Activated CD4-positive, alpha-beta T cell treated with anti-CD3 and anti-CD28 coated beads, Interleukin-2, amount 50 U/mL, for 4 hours (primary cell): Measurements from ENCODE around the gene ALDH9A1.
"Not testable (repeated sequence)": the region's sequence is repeated elsewhere in the genome, so short reads cannot be mapped to it uniquely, and the experiment has no call there.

Source experiments
- DNase-seq, 2 experiments: peaks; one replicate each; pipeline ENCODE4 v3.0.0-alpha.2; 2020

Gene ALDH9A1

DNA sequence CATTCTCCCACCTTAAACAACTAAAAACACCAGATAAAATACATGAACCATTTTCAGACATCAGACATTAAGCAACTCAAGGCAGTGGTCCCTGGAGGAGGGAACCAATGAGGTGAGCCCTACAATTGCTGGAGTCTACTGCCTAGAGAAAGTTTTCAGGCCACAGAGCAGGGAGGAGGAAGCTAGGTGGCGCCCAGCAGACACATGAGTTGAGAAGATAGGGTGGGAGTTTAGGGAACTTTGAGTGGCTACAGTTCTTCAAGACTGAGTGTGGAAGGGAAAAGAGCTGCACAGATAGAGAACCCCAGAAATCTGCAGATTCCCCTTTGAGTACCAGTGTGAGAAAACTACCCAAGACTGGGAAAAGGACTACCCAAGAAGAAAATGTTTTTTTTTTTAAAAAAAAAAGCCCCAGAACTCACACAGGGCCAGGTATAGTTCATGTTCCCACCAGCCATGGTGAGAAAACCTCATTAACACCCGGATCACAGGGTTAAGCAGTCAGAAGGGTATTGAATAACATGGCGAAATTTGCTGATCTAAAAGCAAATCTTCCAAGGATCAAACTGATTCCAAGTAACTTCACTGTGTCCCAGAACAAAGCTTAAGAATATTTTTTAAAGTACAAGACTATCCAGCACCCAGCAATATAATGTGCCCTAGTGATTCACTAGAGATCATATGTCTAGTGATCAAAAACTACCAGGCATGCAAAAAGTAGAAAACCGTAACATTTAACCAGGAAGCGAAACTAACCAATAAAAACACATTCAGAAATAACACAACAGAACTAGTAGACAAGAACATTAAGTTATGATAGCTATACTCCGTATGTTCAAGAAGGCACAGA, 12.0 kb downstream of the ALDH9A1 start:
- no peak for DNase-seq

DNA sequence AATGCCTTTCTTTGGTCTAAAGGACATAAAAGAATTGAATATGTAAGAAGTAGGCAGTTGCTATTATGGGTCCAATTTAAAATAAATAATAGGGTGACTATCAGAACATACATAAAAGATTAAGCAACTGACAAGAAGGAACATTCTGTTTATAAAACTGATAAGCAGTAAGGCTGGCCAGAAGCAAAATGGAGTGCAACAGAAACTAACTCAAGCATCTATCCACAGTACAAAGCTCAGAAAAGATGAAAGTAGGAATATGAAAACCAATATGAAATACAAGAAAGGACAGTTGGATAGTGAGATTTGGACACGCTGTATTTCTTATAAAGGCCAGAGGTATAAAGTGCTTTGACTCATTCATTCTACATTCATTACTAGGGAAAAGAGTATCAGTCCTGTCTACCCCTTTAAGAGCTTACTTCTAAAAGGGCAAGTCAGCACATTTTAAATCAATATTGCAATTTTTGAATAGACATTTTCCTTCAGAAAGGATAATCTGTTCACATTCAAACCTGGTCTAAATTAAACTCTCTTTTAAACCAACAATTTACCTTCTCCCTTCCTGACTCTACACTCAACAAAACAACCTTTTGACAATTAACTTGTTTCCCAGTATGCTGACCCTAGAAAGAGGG, 14.4 kb downstream of the ALDH9A1 start:
- DNase-seq = no peak

DNA sequence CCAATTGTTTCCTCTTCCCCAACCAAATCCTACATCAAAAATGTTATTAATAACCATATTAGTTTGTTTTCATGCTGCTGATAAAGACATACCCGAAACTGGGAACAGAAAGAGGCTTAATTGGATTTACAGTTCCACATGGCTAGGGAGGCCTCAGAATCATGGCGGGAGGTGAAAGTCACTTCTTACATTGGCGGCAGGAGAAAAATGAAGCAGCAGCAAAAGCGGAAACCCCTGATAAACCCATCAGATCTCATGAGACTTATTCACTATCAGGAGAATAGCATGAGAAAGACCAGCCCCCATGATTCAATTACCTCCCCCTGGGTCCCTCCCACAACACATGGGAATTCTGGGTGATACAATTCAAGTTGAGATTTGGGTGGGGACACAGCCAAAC, 17.6 kb downstream of the ALDH9A1 start:
- DNase-seq = not testable (repeated sequence)

DNA sequence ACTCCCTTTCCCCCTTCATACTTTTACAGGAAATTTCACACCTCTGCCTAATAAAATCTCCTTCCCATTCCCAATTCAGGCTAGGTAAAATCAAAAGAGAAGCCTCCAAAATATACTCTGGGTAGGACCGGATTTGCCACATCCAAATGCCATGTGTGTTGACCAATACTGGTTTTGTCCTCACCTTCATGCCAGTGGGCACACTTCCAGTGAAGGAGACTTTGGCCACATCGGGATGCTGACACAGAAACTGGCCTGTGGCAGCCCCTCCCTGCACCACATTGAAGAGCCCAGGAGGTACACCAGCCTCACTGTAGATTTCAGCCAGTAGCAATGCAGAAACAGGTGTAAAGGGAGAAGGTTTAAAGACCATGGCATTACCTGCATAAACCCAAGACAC, 18.1 kb downstream of the ALDH9A1 start:
- no peak for DNase-seq

GRCh38 chr1:165679282-165680036, 18.9 kb downstream of the ALDH9A1 start:
- DNase-seq = no peak

DNA sequence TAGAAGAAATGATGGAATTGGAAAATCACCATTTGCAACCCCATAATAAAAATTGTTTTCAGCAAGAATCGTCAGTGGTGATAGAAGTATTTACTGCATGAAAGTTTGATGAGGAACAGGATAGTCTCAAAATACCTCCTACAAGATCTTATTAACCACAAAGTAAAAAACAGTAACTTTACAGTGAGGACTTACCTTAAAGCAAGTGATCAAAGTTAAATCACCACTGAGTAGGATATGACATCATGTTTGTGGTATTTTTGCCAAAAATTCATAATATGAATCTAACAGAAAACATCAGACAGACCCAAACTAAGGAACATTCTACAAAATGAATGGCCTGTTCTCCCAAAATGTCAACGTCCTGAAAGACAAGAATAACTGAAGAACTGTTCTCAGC, 19.9 kb downstream of the ALDH9A1 start:
- DNase-seq = no peak

- no peak for DNase-seq
These were observed 22.6 kb downstream of the ALDH9A1 start for GRCh38 chr1:165675794-165676193.

- DNase-seq = no peak
These were observed 23.8 kb downstream of the ALDH9A1 start for GRCh38 chr1:165674599-165674998.

DNA sequence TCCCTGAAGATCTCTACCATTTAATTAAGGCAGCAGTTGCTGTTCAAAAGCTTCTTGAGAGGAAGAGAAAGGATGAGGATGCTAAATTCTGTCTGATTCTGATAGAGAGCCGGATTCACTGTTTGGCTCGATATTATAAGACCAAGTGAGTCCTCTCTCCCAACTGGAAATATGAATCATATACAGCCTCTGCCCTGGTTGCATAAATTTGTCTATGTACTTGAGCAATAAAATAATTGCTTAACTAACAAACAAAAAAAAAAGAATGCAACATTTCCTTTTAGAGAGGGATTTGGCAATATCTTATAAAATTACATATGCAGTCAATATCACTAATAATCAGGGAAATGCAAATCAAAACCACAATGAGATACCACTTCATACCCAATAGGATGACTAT, 26.8 kb downstream of the ALDH9A1 start:
- no peak for DNase-seq

- DNase-seq = no peak
These were observed 30.2 kb downstream of the ALDH9A1 start for GRCh38 chr1:165668184-165668583.

- DNase-seq = no peak
These were observed 32.1 kb downstream of the ALDH9A1 start for GRCh38 chr1:165666152-165666825.

GRCh38 chr1:165662186-165662585, 36.2 kb downstream of the ALDH9A1 start:
- no peak for DNase-seq

- DNase-seq = no peak
These were observed 36.7 kb downstream of the ALDH9A1 start for GRCh38 chr1:165661703-165662102.

DNA sequence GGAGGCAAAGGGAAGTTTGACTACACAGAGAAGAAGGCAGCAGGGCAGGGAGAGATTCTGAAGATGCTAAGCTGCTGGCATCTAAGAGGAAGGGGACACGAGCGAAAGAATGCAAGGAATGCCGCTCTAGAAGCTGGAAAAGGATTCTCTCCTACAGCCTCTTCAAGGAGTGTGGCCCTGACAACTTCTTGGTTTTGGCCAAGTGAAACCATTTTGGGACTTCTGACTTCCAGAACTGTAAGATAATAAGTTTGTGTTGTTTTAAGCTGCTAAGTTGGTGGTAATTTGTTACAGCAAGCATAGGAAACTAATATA, 38.8 kb downstream of the ALDH9A1 start:
- no peak for DNase-seq

DNA sequence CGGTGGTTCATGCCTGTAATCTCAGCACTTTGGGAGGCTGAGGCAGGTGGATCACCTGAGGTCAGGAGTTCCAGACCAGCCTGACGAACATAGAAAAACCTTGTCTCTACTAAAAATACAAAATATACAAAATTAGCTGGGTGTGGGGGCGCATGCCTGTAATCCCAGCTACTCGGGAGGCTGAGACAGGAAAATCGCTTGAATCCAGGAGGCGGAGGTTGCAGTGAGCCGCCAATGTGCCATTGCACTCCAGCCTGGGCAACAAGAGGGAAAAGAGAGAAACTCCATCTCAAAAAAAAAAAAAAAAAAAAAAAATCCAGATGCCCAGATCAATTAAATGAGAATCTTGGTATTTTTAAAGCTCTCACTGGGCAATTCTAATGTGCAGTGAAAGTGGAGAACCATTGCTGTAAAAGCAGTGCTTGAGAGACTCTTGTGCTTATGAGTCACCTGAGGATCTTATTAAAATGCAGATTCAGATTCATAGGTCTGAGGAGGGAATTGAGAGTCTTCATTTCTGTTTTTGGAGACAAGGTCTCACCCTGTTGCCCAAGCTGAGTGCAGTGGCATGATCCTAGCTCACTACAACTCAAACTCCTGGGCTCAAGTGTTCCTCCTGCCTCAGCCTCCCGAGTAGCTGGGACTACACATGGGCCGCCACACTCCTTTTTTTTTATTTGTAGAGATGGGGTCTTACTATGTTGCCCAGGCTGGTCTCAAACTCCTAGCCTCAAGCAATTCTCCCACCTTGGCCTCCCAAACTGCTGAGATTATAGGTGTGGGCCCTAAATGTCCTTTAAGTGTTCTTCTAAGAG, 39.4 kb downstream of the ALDH9A1 start:
- not testable (repeated sequence) for DNase-seq

- DNase-seq = no peak
These were observed 47.3 kb downstream of the ALDH9A1 start for GRCh38 chr1:165650981-165651625.

GRCh38 chr1:165648919-165649572, 49.3 kb downstream of the ALDH9A1 start:
- DNase-seq = no peak

DNA sequence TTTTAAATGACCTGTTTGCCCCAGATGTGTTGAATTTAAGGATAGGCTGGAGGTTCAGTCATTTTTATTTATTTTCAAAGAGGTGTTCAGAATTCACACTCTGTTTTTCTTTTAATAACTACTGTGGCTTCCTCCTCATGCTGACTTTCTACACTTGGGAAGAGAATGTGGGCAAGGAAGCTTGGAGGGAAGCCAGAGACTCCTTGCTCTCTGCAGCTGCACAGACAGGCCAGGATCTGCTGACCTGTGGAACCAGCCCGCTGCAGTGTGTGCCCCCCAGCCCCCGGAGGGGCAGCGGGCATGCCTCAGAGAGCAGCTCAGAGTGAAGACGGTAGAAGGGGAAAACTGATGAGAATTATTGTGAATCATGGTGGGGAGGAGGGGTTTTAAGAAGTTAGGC, 50.4 kb downstream of the ALDH9A1 start:
- no peak for DNase-seq

- DNase-seq = no peak
These were observed 50.8 kb downstream of the ALDH9A1 start for GRCh38 chr1:165647517-165647916.

GRCh38 chr1:165645654-165646366, 52.6 kb downstream of the ALDH9A1 start:
- no peak for DNase-seq
